HepG2 (cell line): ENCODE results near the gene EXOSC7. TPM values are rescaled to one million over a fixed set of nuclear protein-coding genes. Genes with fewer than 3 reads are reported as not detected.

Source experiments
- ATAC-seq: fragments of 200-7000 bp; cut with Tn5 transposase; 3 replicates; pipeline ENCODE4 v1.9.1; 2020; ENCODE audit warnings: mild to moderate bottlenecking, moderate library complexity
- BruUV-seq: library from RNA; stranded (reverse); fragments of 400-500 nt; replicated peaks from 2 replicates; lab custom pipeline; 2021; lab: Mats Ljungman, UMichigan
- CTCF ChIA-PET: fragments of 300-600 bp; formaldehyde crosslinking; extraction: SDS; loops from one replicate; lab custom pipeline; 2021; ENCODE audit warnings: low total read pairs, inconsistent platforms, low intra/inter-chr PET ratio; lab: Yijun Ruan, JAX
- POLR2A ChIA-PET: fragments of 350-600 bp; sonication (Branson Sonifier 250); formaldehyde crosslinking; loops from one replicate; lab custom pipeline; 2020; ENCODE audit warnings: antibody characterized with exemption, inconsistent platforms; lab: Yijun Ruan, JAX
- DNase-seq: peaks from one replicate; pipeline ENCODE4 v3.0.0-alpha.2; 2015; ENCODE audit warnings: low spot score
- FAIRE-seq: peaks from 3 replicates; lab custom pipeline; 2011; peaks lifted over from hg19 to GRCh38; lab: Jason Lieb, UNC
- H2AFZ ChIP-seq: one replicate; pipeline ENCODE4 v1.6.1; 2011; ENCODE audit warnings: low read length, inconsistent platforms
- H3K27ac ChIP-seq: fragments of 300-600 bp; 3 replicates; pipeline ENCODE4 v1.8.0; 2011; ENCODE audit warnings: mixed run types, mild to moderate bottlenecking, mixed read lengths, low read length, inconsistent platforms; ENCODE audit not compliant: insufficient read depth; ENCODE audit errors: extremely low read length
- H3K27me3 ChIP-seq, 2 experiments: fragments of 200-600 bp in 1 of 2; 2 replicates in 1 of 2; 3 replicates in 1 of 2; pipeline versions ENCODE4 v1.6.0 to v1.8.0; 2011; ENCODE audit warnings: low read length in 2 of 2, mild to moderate bottlenecking in 2 of 2, moderate library complexity in 2 of 2, inconsistent platforms in 1 of 2; ENCODE audit not compliant: insufficient read depth in 2 of 2, control insufficient read depth in 1 of 2
- H3K36me3 ChIP-seq, 2 experiments: fragments of 200-600 bp in 1 of 2; replicated peaks in 1 of 2; 2 replicates in 1 of 2; 3 replicates in 1 of 2; pipeline versions ENCODE4 v1.5.1 to v1.8.0; 2011; ENCODE audit warnings: low read length in 2 of 2, inconsistent platforms in 1 of 2; ENCODE audit not compliant: insufficient read depth in 2 of 2, control insufficient read depth in 1 of 2
- H3K4me1 ChIP-seq: 2 replicates; pipeline ENCODE4 v1.5.1; 2012; ENCODE audit warnings: low read length, inconsistent platforms; ENCODE audit not compliant: insufficient read depth
- H3K4me2 ChIP-seq: 2 replicates; pipeline ENCODE4 v1.6.0; 2011; ENCODE audit warnings: low read depth, low read length, inconsistent platforms
- H3K4me3 ChIP-seq, 3 experiments: fragments of 200-600 bp in 1 of 3; sonication (generic), shearing (Covaris generic) in 1 of 3; replicated peaks in 1 of 3; 2 replicates each; pipeline ENCODE4 v1.5.1; 2011 to 2016; ENCODE audit warnings: low read length in 3 of 3, inconsistent platforms in 2 of 3, low read depth in 2 of 3, mild to moderate bottlenecking in 2 of 3, control low read depth in 1 of 3, mixed read lengths in 1 of 3; ENCODE audit not compliant: insufficient read depth in 1 of 3
- H3K79me2 ChIP-seq: one replicate; pipeline ENCODE4 v1.6.1; 2011; ENCODE audit warnings: low read length, inconsistent platforms; ENCODE audit not compliant: insufficient read depth
- H3K9ac ChIP-seq: 2 replicates; pipeline ENCODE4 v1.6.0; 2011; ENCODE audit warnings: mild to moderate bottlenecking, low read depth, low read length, inconsistent platforms; ENCODE audit not compliant: insufficient read depth
- H3K9me3 ChIP-seq: 2 replicates; pipeline ENCODE4 v1.5.1; 2012; ENCODE audit warnings: mild to moderate bottlenecking, low read length
- H4K20me1 ChIP-seq: 2 replicates; pipeline ENCODE4 v1.6.0; 2011; ENCODE audit warnings: inconsistent platforms, mild to moderate bottlenecking, low read length, moderate library complexity; ENCODE audit not compliant: insufficient read depth
- HES4 ChIP-seq: sonication (generic); formaldehyde crosslinking; IDR thresholded peaks from 2 replicates; pipeline ENCODE4 v1.9.0; 2021; ENCODE audit warnings: mild to moderate bottlenecking, missing genetic modification reagents, borderline replicate concordance
- HNRNPH1 ChIP-seq: fragments of 200-400 bp; formaldehyde crosslinking; optimal IDR thresholded peaks from 2 replicates; pipeline ENCODE3; 2017; ENCODE audit warnings: mild to moderate bottlenecking, low read depth, low read length
- MED13 ChIP-seq: sonication (generic); formaldehyde crosslinking; IDR thresholded peaks from 2 replicates; pipeline ENCODE4 v1.5.0; 2020; ENCODE audit warnings: missing genetic modification reagents
- MIXL1 ChIP-seq: IDR thresholded peaks from 2 replicates; pipeline ENCODE4 v1.6.1; 2016
- MTA3 ChIP-seq: sonication (generic); formaldehyde crosslinking; IDR thresholded peaks from 2 replicates; pipeline ENCODE4 v1.4.0; 2020; ENCODE audit warnings: missing genetic modification reagents
- RFX1 ChIP-seq: fragments of 450-650 bp; IDR thresholded peaks from 2 replicates; pipeline ENCODE4 v1.6.1; 2017
- RXRB ChIP-seq: IDR thresholded peaks from 2 replicates; pipeline ENCODE4 v1.6.1; 2016; ENCODE audit warnings: borderline replicate concordance, missing genetic modification reagents, missing compliant biosample characterization
- ZFP82 ChIP-seq: sonication (generic); formaldehyde crosslinking; IDR thresholded peaks from 2 replicates; pipeline ENCODE4 v1.5.1; 2020; ENCODE audit warnings: mild to moderate bottlenecking, missing genetic modification reagents, borderline replicate concordance
- ZNF251 ChIP-seq: sonication (generic); formaldehyde crosslinking; IDR thresholded peaks from 2 replicates; pipeline ENCODE4 v1.9.0; 2021; ENCODE audit warnings: mild to moderate bottlenecking, missing genetic modification reagents
- ZNF253 ChIP-seq: sonication (generic); formaldehyde crosslinking; IDR thresholded peaks from 2 replicates; pipeline ENCODE4 v1.8.0; 2022; ENCODE audit warnings: mild to moderate bottlenecking, missing genetic modification reagents, borderline replicate concordance
- ZNF333 ChIP-seq: sonication (generic); formaldehyde crosslinking; IDR thresholded peaks from 2 replicates; pipeline ENCODE4 v1.4.0; 2020; ENCODE audit warnings: mild to moderate bottlenecking, missing genetic modification reagents, borderline replicate concordance
- ZNF354B ChIP-seq: sonication (generic); formaldehyde crosslinking; IDR thresholded peaks from 2 replicates; pipeline ENCODE4 v1.8.0; 2022; ENCODE audit warnings: mild to moderate bottlenecking, missing genetic modification reagents
- ZNF543 ChIP-seq: sonication (generic); formaldehyde crosslinking; IDR thresholded peaks from 2 replicates; pipeline ENCODE4 v1.4.0; 2020; ENCODE audit warnings: mild to moderate bottlenecking, missing genetic modification reagents
- ZSCAN5A ChIP-seq: sonication (generic); formaldehyde crosslinking; IDR thresholded peaks from 2 replicates; pipeline ENCODE4 v1.8.0; 2022; ENCODE audit warnings: mild to moderate bottlenecking, missing genetic modification reagents, borderline replicate concordance
- ZUFSP ChIP-seq: sonication (generic); formaldehyde crosslinking; IDR thresholded peaks from 2 replicates; pipeline ENCODE4 v1.9.0; 2021; ENCODE audit warnings: missing genetic modification reagents, mild to moderate bottlenecking, borderline replicate concordance
- ZZZ3 ChIP-seq: sonication (generic); formaldehyde crosslinking; IDR thresholded peaks from 2 replicates; pipeline ENCODE4 v1.4.0; 2020; ENCODE audit warnings: missing genetic modification reagents, mild to moderate bottlenecking, borderline replicate concordance
- WGBS: methylation state at CpG from one replicate; pipeline ENCODE4 v1.1.6; 2017; ENCODE audit warnings: low lambda C conversion rate; 5-methylcytosine and 5-hydroxymethylcytosine counted together
- in situ Hi-C: cut with HindIII; loops from 2 replicates; pipeline ENCODE4 v1.10.0; 2017; ENCODE audit warnings: low pct_unique_long_range_greater_than_20kb; ENCODE audit not compliant: extremely low pct_ligation_motif_present
- intact Hi-C: fragments of 100-400 bp; cut with micrococcal nuclease; formaldehyde crosslinking; loops from one replicate; pipeline ENCODE4 v1.10.0; 2022; ENCODE audit not compliant: unreplicated experiment
- polyA plus RNA-seq, 8 experiments: library from polyadenylated mRNA; depleted of rRNA in 3 of 8; stranded (reverse) in 7 of 8; unstranded in 1 of 8; fragments of >200 nt; fragmentation: Illumina TruSeq in 4 of 8; extraction: Trizol in 4 of 8; gene quantifications; 2 replicates each; pipeline versions ENCODE4 v1.2.1 to v1.2.3, GENCODE V29; 2011 to 2016; ENCODE audit warnings: low read depth in 4 of 8, missing spikeins in 1 of 8, mixed read lengths in 1 of 8; ENCODE audit not compliant: insufficient read depth in 1 of 8
- total RNA-seq, 5 experiments: library from RNA; depleted of rRNA; stranded (reverse); fragments of >200 nt; fragmentation: Illumina TruSeq; extraction: Trizol; gene quantifications; 2 replicates each; pipeline ENCODE4 v1.2.3, GENCODE V29; 2016; ENCODE audit warnings: low read depth in 1 of 5

EXOSC7 gene
- total and polyA plus RNA-seq, 2 of the 13 experiments (the other 11 are each of a cell fraction or from before 2014, with no cell fraction given), result 68.3 to 74.7 TPM

GRCh38 chr3:44966795-44967278 is 9.2 kb upstream of the EXOSC7 start (continued):
- TF ChIP-seq RFX1, result no peak
- no peak for TF ChIP-seq HNRNPH1
- TF ChIP-seq MTA3 (CRISPR knock-in tag), result no peak
- no peak for TF ChIP-seq ZZZ3 (CRISPR knock-in tag)
- TF ChIP-seq MIXL1 (CRISPR knock-in tag), result no peak
- no peak for TF ChIP-seq ZNF253 (CRISPR knock-in tag)

GRCh38 chr3:44968447-44968858 is 7.6 kb upstream of the EXOSC7 start:
- intact Hi-C loops, result no loop called here
- no peak for TF ChIP-seq MED13
- no peak for TF ChIP-seq HES4 (CRISPR knock-in tag)
- no peak for TF ChIP-seq ZNF354B
- TF ChIP-seq ZNF333 (CRISPR knock-in tag), result no peak
- TF ChIP-seq ZSCAN5A (CRISPR knock-in tag), result no peak
- TF ChIP-seq ZFP82 (CRISPR knock-in tag), result no peak
- TF ChIP-seq ZNF251 (CRISPR knock-in tag), result no peak
- TF ChIP-seq RXRB (CRISPR knock-in tag), result no peak
- TF ChIP-seq ZUFSP (CRISPR knock-in tag), result no peak
- no peak for TF ChIP-seq ZNF543 (CRISPR knock-in tag)
- 98% methylated on average over 5 of the region's 6 CpGs for WGBS
- BruUV-seq, result no TSS peak
- Histone ChIP-seq H3K4me3 (no peak overlapping the region), H3K36me3 (no peaks in the 10 kb centered on the region; a peak in 1 of 5 replicates), H3K4me1 (no peaks in the 10 kb centered on the region), H3K4me2 (no peak overlapping the region), H3K27ac (no peak overlapping the region), H3K9me3 (no peaks in the 10 kb centered on the region), H4K20me1 (no peaks in the 10 kb centered on the region), H3K79me2 (peaks cover 42% of the 10 kb centered on the region), H2AFZ (no peak overlapping the region), H3K9ac (no peak overlapping the region), H3K27me3 (no peaks in the 10 kb centered on the region)
- FAIRE-seq (no peak), DNase-seq (no peak), ATAC-seq (no peak)
- in situ Hi-C loops, result no loop called here
- ChIA-PET CTCF (no interaction called here), POLR2A (no interaction called here)
